HTR-8/SVneo (cell line): Measurements from ENCODE around the gene PTPA.

Experiments
- DNase-seq: peaks from one replicate; pipeline ENCODE4 v3.0.0; 2011; ENCODE audit warnings: low spot score, mixed read lengths; ENCODE audit not compliant: insufficient read length
- FAIRE-seq: peaks from 2 replicates; lab custom pipeline; 2011; peaks lifted over from hg19 to GRCh38; lab: Jason Lieb, UNC

The PTPA gene

DNA sequence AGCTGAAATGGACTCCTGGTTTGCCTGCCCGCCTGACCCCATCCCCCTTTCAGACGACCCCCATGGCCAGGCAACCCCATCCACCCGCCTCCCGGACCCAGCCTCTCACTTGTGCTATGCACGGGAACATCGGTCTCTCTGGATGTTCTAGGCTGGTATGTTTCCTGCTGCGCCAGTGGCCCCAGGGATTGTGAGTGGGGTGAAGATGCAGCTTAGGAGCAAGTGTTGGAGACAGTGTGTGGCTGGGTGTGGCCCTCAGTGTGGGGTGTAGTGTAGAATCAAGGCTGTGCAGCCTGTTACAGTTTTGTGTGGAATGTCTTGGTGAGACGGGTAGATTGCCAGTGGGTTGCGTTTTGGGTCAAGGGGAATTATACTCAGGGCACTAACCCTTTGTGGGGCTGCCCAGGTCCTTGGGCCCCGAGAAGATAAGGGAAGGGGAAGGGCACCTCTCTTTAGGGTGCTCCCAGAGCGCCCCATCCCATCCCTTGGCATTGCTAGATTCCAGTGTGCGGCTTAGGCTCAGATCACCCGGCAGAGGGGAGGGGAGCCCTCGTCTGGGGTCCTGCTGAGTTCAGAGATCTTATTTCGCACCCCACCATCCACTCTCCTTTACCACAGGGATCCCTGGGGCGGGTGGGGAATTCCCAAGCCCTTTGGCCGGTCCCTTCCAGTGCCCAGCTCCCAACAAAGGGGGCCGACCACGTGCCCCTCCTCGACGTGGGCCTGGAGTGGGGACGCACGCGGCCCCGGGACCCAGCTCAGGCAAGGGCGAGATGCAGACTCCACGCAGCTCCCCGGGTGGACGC lies 62.3 kb downstream of the PTPA start:
- DNase-seq (no peak), FAIRE-seq (no peak)

DNA sequence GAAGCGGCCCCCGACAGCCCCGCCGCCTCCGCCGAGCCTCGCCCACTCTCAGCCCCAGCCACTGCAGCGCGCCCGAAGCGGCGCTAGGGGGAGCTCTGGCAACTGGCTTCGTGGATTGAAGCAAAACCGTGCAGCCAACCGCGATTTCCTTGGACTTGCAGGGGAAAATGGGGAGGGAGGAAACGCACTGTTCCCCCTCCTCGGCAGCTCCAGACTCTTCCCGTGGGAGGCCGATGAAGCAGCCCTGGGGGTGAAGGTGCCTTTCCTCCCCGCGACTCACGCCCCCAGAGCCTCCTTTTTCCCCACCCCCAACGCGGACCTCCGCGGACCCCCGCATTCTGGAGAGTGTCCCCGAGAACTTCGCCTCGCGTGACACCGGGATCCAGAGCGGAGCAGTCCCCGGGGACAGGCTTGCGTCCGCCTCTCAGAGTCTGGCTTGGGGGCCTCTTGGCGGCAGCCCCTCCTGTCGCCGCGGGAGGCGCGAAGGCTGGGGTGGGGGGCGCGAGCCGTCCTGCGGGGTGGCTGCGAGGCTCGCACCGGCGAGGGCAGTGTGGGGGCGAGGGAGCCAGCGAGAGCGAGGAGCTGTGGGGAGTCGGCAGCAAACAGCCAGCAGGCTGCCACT lies 63.0 kb downstream of the PTPA start:
- DNase-seq (peak; percentile 80), FAIRE-seq (peak; percentile 40)

DNA sequence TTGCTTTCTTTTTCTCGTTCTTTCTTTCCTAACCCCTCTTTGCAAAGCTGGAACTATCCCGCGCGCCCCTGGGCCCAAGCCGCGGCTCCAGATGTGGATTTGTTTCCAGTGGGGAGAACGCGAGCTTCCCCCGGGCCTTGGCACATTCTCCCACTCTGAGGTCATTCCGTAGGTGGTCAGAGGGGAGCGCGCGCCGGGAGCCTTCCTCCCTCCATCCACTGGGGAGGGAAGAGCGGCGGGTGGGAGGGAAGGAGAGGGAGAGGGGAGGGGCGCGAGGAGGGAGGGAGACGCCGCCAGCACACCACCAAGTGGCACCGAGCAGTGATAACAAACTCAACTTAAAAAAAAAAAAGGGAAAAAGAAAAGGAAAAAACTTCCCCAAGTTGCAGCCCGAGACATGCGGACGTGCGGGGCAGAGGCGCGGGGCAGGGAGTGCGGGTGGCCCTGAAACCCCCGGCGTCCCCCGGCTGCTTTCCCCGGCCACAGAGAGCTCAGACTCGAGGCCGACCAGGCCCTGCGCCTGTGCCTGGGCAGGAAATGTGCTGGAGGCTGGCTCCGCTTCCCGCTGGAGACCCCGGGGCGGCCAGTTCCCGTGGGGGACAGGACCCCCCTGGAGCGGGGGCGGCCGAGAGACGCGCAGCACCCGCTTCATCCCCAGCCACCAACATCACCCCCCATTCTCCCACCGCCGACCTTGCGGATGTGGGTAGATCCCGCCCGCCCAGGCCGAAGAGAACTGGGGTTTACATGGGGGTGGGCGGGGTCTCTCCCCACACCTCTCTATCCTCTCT lies 63.7 kb downstream of the PTPA start:
- DNase-seq (peak; percentile 68), FAIRE-seq (no peak)

DNA sequence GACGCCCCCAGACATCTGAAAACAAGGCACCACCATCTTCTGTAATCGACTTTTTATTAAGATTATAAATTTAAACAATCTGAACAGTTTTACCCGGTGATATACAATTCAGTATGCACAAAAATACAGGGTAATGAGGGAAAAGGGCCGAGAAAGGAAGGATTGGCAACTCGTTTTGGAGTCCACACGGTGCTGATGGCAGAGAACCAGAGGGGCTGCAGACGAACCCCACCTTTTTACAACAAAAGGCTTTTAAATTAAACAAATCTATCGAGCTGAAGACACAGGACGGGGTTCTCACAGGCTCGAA lies 64.3 kb downstream of the PTPA start:
- DNase-seq, result no peak
- no peak for FAIRE-seq

DNA sequence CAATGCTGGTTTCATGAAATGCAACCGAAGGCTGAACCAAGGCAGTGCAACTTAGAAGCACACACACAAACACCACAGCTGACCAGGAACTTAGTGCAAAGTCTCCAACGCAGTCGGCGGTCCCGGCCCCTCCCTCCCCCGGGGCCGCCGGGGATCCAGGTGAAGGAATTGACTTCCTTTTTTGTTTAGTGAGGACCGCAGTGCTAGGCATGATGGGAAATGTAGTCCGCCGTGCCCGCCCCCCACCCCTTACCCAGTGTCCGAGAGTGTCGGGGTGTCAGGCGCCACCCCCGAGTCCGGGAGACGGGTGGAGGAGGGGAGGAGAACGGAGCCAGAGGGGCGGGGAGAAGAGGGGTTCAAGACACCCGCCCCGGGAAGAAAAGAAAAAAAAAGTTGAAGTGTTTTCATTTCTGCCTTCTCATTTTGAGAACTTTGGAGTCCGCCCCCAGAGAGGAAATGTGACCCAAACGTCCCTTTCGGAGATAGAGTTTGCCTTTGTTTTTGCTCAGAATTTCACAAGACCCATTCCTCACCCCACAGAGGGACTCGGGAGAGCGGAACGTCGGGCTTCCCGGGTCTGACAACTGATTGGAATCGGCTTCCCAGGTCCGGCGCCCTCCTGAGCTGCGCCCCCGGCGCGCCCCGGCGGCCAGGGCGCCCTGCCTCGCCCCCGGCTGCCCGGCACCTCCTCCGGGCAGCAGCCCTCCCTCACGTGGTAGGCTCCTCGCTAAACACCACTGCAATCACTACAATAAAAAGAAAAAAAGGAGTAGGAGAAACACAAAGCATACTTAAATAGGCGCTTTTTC lies 64.8 kb downstream of the PTPA start:
- peak; percentile 83 for DNase-seq
- no peak for FAIRE-seq

DNA sequence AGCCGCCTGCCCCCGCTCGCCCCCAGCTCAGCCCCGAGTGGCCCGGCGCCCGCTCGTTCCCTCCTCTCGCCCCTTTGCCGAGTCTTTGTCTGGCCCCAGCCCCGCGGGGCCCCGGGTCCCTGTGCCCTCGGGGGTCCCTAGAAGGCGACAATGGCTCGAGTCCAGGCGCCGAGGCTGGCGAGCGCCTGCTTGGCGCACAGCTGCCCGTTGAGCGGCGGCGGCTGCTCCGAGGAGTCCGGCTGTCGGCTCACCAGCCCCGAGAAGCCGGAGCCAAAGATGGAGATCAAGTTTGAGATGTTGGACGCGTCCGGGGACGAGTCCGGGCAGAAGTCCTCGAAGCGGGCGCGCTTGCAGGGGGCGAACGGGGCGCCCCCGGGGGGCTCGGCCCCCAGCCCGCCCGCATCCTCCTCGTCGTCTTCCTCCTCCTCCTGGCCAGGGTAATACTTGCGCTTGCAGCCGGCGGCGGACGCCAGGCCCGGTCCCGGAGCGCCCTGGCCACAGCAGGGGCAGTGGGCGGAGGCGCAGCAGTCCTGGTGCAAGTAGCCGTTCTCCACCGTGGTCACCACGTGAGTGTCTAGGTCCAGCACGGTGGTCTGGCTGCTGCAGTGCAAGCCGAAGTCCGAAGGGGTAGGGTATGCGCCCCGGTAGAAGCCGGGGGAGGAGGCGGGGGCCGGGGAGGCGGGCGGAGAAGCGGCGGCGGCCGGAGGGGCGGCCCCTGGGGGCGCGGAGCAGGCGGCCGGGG lies 65.7 kb downstream of the PTPA start:
- FAIRE-seq, result no peak
- DNase-seq, result no peak

DNA sequence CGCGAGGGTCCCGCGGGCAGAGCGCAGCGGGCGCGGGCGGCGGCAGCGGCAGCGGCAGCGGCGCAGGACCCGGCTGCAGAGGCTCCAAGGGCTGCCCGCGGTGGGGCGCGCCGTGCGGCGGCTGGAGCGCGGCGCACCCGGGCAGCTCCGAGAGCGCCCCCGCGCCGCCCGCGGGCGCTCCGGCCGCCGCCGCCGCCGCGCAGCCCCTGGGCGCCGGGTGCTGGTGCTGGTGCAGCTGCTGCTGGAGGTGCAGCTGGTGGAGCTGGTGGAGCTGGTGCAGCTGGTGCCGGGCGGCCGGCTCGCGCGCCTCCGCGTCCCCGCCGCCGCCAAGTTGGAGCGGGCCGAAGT lies 66.2 kb downstream of the PTPA start:
- no peak for FAIRE-seq
- no peak for DNase-seq

DNA sequence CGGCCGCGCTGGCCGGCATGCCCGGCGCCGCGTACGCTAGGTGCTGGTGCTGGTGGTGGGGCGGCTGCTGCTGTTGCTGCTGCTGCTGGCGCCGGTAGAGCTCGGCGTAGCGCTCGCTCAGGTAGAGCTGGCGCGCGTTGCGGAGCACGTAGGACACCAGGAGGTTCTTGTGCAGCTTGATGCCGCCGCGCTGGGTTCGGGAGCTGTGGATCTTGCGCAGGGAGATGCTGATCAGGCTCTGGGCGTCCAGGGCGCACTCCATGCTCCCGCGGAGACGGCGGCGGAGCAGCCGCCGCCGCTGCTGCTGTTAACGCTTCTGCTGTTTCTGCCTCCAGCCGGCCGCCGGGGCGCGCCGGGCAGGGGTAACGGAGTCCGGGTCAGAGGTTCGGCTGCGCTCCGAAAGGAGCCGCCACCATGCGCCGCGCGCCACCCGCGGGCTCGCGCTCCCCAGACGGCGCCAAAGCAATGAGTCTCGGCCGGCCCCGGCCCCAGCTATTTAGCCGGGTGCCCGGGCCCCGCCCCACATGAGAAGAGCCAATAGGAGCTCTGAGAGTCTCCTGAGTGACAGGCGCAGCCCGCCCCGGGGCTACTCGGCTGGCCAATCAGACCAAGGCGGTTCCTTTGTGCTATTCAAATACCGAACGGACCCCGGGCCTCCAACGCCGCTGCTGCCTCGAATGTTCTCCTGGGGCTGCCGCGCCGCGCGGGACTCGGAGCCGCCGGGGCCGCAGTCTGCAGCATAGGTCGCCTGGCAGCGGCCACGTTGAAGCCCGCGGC lies 66.8 kb downstream of the PTPA start, which contains the start of gene IER5L:
Gene IER5L (minus strand): TSS at position 471 of the 777 bp plus-strand sequence. CDS start 209 bp downstream, at position 262.
- DNase-seq (peak; percentile 93), FAIRE-seq (no peak)

DNA sequence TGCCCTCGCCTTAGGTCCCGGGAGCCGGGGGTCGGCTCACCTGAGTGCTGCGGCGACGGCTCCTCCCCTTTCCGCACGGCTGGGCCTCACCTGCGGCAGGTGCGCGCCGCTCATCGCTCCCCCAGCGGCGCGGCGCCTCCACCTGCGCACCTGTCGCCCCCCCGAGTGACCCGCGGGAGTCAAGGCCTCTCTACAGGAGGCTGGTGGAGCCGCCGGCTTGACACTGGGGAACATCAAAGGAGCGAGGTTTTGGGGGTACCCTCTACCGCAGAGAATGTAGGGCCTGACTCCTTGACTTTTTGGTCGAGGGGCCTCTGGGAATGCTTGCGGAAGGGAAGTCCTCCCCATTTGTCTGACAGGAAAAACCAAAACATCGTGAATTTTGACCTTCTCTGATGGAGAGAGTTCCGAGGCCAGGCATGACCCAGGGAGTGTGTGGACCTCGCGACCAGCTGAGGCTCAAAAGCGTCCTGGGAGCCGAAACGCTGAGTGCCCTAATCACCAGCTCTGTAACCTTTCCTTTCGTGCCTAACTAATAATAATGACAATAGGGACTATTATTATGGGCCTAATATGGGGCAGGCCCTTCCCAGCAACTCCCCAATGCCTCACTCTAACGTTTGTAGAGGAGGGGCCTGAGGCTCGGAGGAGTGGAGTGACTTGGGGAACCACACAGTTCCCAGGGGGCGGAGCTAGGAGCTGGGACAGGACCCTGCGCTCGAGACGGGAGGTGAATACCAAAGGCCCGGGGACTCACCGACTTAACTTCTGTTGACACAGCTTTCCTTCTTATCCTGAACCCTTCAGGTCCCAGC lies 67.6 kb downstream of the PTPA start:
- FAIRE-seq, result no peak

DNA sequence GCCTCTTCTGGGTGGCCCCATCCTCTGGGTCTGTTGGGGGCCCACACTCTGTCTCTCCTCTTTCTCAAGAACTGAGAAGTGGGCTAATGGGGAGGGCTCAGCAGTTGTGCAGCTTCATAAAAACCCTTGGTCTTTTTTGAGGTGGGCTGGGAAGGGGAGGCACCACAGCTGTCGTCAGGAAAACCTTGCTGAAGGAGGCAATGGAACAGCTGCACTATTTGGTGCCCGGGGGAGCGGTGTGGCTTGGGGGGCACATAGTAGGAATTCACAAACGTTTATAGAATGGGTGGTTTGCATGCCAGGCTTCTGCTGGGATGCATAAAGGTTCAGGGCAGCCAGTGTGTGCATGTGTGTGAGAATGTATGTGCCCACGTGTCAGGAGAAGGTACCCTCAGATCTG lies 70.0 kb downstream of the PTPA start:
- no peak for DNase-seq
- no peak for FAIRE-seq

More for the DNA sequence above, 67.6 kb downstream of the PTPA start:
- no peak for DNase-seq

DNA sequence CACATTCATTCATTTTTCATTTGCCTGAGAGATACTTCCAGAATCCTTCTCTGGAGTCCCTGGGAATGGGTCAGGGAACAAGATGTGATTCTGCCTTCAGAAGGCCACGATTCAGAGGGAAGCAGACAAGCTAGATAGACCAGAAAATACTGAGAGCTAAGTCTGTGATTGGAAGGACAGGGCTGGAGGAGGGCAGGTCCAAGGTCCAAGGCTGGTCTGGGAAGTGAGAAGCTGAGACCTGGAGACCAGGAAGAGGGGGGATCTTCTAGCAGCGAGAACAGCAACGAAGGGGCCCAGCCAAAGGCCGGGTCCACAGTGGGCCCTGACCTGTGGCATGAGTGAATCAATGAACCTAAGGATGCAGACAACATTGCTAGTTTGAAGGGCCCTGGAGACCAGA lies 70.9 kb downstream of the PTPA start:
- DNase-seq (no peak), FAIRE-seq (no peak)

DNA sequence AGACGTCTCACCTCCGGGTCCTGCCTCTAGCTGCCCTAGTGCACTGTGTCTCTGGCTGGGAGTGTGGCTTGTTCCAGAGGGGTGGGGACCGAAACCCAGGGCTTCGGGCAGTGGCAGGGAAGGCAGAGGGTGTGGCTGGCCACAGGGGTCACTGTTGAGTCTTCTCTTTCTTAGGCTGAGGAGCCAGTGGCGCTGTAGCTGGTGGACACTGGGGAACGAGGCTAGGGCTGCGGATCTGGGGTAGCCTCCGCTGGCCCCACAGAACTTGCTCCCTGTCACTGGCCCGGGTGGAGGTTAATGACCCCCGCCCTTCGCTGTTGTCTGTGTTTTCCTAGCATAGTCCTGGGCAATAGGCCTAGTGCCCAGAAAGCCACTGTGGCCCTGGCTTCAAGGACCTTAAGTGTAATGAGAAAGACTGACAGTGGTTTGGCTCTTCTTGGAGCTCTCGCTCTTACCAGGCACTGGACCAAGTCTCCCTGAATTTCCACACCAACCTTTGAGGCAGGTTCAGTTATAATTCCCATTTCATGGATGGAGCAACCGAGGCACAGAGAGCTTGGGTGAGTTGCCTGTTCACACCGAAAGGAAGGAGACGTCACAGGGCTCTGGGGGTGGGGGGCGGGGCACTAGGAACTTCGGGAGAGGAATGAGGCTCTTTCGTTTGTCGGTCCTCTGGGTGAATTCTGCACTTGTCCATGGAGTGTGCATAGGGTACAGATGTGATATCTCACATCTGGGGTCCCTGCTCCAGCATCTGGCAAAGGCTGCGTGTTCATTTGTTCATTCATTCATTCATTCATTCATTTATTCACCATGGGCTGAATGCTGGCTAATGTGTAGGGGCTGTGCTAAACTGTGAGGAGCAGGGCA lies 71.6 kb downstream of the PTPA start:
- FAIRE-seq (no peak), DNase-seq (no peak)

DNA sequence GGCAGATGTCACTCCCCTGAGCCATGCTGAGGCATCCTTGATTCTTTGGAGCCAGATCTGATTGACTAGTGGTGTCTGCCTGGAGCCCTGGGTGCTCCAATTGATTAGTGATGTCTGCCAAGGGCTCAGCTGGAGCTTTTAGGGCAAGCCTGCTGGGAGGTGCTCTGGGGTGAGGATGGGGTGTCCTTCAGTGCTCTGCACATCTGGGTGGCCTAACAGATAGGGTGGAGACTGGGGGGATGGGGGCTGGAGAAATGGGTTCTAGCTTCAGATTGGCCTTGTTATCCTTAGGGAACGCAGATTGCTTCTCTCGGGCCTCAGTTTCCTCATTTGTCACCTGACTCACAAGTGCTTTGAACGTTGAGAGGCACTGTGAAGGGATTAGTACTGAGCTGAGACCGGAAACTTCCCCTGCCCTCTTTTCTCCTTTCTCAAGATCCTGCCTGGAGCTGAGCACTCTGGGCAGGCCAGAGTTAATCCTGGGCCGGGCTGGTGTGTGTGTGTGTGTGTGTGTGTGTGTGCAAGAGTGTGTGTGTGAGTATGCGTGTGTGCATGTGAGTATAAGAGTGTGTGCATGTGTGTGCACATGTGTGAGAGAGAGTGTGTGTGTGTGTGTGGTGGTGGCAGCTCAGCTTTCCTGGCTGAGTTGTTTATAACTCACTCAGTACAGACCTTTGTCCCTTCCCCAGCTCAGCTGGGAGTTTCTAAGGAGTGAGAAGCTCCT lies 72.4 kb downstream of the PTPA start:
- FAIRE-seq (no peak), DNase-seq (no peak)

DNA sequence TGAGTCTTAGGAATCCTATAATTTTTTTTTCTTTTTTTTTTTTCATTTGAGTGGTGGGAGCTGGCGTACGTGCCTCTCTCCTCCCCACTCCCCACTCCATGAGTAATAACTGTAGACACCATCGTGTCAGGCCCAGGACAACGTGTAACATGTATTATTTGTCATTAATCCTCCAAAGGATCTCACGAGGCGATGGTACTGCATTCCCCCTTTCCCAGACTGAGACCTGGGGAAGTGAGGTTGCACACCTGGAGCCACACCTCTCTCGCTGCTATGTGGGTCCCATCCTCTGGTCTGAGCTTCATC lies 73.0 kb downstream of the PTPA start:
- DNase-seq (no peak), FAIRE-seq (no peak)

DNA sequence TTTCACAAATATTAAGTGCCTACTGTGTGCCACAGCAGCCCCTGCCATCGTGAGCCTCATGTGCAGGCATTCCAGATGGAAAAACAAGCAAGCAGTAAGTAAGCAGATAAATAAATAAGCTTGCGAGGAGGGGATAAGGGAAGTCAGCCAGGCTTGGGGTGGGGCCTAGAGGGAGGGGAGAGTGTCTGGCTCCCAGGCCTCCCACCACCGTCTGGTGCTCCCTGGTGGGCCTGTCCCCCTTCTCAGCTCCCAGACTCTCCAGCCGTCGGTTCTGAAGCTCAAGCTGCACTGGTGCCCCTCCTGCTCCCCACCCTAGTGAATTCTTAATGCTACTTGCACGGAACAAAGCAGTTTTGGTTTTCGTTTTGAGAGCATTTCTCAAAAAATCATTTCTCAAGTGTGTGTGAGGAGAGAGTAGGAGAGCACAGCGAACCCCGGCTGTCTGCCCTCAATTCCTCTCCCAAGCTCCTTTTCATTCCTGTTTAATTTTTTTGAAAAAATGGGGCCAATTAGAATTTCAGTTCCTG lies 73.4 kb downstream of the PTPA start:
- DNase-seq (no peak), FAIRE-seq (no peak)

DNA sequence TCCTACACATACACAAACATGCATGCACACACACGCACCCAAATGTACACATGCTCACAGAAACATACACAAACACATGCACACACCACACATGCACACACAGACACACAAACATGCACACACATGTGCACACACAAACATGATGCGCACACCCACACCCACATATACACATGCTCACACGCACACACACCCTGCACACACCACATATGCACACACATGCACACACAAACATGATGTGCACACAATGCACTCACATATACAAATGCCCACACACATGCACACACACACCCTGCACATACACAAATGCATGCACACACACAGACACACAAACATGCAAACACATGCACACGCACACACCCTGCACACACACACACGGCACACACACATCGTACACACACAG lies 74.2 kb downstream of the PTPA start:
- FAIRE-seq (peak; percentile 96), DNase-seq (no peak)

DNA sequence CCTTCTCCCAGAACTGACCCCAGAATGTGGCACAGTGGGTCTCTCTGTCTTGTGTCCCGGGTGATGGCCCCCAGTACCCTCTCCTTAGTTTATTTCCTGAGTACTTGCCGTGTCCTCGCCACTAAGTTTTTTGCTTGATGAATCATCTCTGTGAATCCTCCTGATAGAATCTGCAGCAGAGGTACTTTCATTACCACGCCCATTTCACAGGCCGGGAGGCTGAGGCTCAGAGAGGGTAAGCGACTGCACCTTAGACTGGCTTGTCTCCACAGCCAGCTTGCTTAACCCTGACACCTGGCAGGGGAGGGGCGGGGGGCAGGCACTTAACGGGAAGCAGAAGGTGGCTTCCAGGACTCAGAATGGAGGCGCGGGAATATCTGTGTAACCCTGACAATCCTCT lies 74.8 kb downstream of the PTPA start:
- DNase-seq (no peak), FAIRE-seq (no peak)
